Immature natural killer cell (primary cell): Measurements from ENCODE around the gene DIP2C. TPM values are rescaled to one million over a fixed set of nuclear protein-coding genes. Genes with fewer than 3 reads are reported as not detected.
"Not testable (repeated sequence)": the region's sequence is repeated elsewhere in the genome, so short reads cannot be mapped to it uniquely, and the experiment has no call there.

Experiments used
- DNase-seq, 3 donors: peaks; one replicate each; pipeline ENCODE4 v3.0.0; 2022; ENCODE audit warnings: mixed read lengths in 1 of 3
- H3K27ac Mint-ChIP-seq, 6 donors: one replicate each; pipeline ENCODE4 v1.8.0; 2020; ENCODE audit warnings: mixed read lengths in 6 of 6, mild to moderate bottlenecking in 5 of 6, inconsistent platforms in 4 of 6, moderate library complexity in 3 of 6
- H3K27me3 Mint-ChIP-seq, 3 donors: one replicate each; pipeline ENCODE4 v1.8.0; 2020 to 2021; ENCODE audit warnings: low read depth in 3 of 3, mild to moderate bottlenecking in 3 of 3, mixed read lengths in 3 of 3, moderate library complexity in 3 of 3, inconsistent platforms in 1 of 3
- H3K36me3 Mint-ChIP-seq, 3 donors: one replicate each; pipeline ENCODE4 v1.8.0; 2020; ENCODE audit warnings: mixed read lengths in 3 of 3, inconsistent platforms in 2 of 3, mild to moderate bottlenecking in 2 of 3
- H3K4me1 Mint-ChIP-seq, 2 donors: one replicate each; pipeline ENCODE4 v1.8.0; 2020; ENCODE audit warnings: inconsistent platforms in 2 of 2, mild to moderate bottlenecking in 2 of 2, mixed read lengths in 2 of 2, moderate library complexity in 1 of 2
- H3K4me3 Mint-ChIP-seq, 5 donors: one replicate each; pipeline ENCODE4 v1.8.0; 2020; ENCODE audit warnings: mild to moderate bottlenecking in 5 of 5, mixed read lengths in 5 of 5, inconsistent platforms in 3 of 5, moderate library complexity in 3 of 5
- H3K9me3 Mint-ChIP-seq, 6 donors: one replicate each; pipeline ENCODE4 v1.8.0; 2020; ENCODE audit warnings: mild to moderate bottlenecking in 6 of 6, mixed read lengths in 6 of 6, inconsistent platforms in 4 of 6, moderate library complexity in 3 of 6
- polyA plus RNA-seq, 3 donors: library from polyadenylated mRNA; unstranded; fragments of 300-500 nt; fragmentation: Illumina TruSeq; gene quantifications; one replicate each; pipeline ENCODE4 v1.2.3, GENCODE V29; 2021

DIP2C gene
- polyA plus RNA-seq, 3 donors from 2014 or later, result 0.06 to 0.41 TPM; not detected in 1

- H3K27ac Mint-ChIP-seq, result no peak overlapping the region
- H3K9me3 Mint-ChIP-seq, result no peaks in the 10 kb centered on the region
- no peak for DNase-seq
- peaks cover 0 to 2% of the 10 kb centered on the region in 2 donors for H3K4me1 Mint-ChIP-seq
- H3K27me3 Mint-ChIP-seq, result peaks cover 1 to 6% (median 2%) of the 10 kb centered on the region in 3 donors
- no peaks in the 10 kb centered on the region for H3K36me3 Mint-ChIP-seq
- no peak overlapping the region for H3K4me3 Mint-ChIP-seq
These were observed 76.0 kb downstream of the DIP2C start for GRCh38 chr10:613271-614138.

- peaks cover 0 to 6% (median 1%) of the 10 kb centered on the region in 3 donors for H3K27me3 Mint-ChIP-seq
- DNase-seq, result no peak
- peaks cover 0 to 2% of the 10 kb centered on the region in 2 donors for H3K4me1 Mint-ChIP-seq
- no peaks in the 10 kb centered on the region for H3K36me3 Mint-ChIP-seq
- H3K4me3 Mint-ChIP-seq, result no peak overlapping the region
- no peaks in the 10 kb centered on the region for H3K9me3 Mint-ChIP-seq
- H3K27ac Mint-ChIP-seq, result no peak overlapping the region
These were observed 76.8 kb downstream of the DIP2C start for GRCh38 chr10:612696-613095.

GRCh38 chr10:610642-611305 lies 78.7 kb downstream of the DIP2C start:
- H3K4me1 Mint-ChIP-seq, DNase-seq, H3K36me3 Mint-ChIP-seq, H3K27ac Mint-ChIP-seq, H3K4me3 Mint-ChIP-seq, H3K27me3 Mint-ChIP-seq, H3K9me3 Mint-ChIP-seq: not testable (repeated sequence)

GRCh38 chr10:609868-610545 lies 79.5 kb downstream of the DIP2C start:
- Mint-ChIP-seq H3K27ac (no peak overlapping the region), H3K36me3 (no peaks in the 10 kb centered on the region), H3K27me3 (peaks cover 1 to 5% (median 5%) of the 10 kb centered on the region in 3 donors), H3K4me1 (peaks cover 0 to 2% of the 10 kb centered on the region in 2 donors), H3K4me3 (no peak overlapping the region), H3K9me3 (no peaks in the 10 kb centered on the region)
- DNase-seq, result no peak

GRCh38 chr10:609262-609658 lies 80.2 kb downstream of the DIP2C start:
- Mint-ChIP-seq H3K4me3 (no peak overlapping the region), H3K27me3 (peaks cover 1 to 5% (median 5%) of the 10 kb centered on the region in 3 donors), H3K36me3 (no peaks in the 10 kb centered on the region), H3K27ac (peak overlapping the region in 1 of 6 donors; percentile 52), H3K9me3 (no peaks in the 10 kb centered on the region), H3K4me1 (peaks cover 0 to 2% of the 10 kb centered on the region in 2 donors)
- DNase-seq, result no peak

GRCh38 chr10:608331-609261 lies 80.9 kb downstream of the DIP2C start:
- H3K27ac Mint-ChIP-seq, result no peak overlapping the region

GRCh38 chr10:607545-608185 lies 81.8 kb downstream of the DIP2C start:
- H3K36me3 Mint-ChIP-seq, result no peaks in the 10 kb centered on the region
- DNase-seq, result peak in 2 of 3 donors; percentile 18 to 22
- peaks cover 0 to 2% of the 10 kb centered on the region in 2 donors for H3K4me1 Mint-ChIP-seq
- no peaks in the 10 kb centered on the region for H3K9me3 Mint-ChIP-seq
- H3K4me3 Mint-ChIP-seq, result no peak overlapping the region
- H3K27ac Mint-ChIP-seq, result no peak overlapping the region
- peaks cover 0 to 8% (median 4%) of the 10 kb centered on the region in 3 donors for H3K27me3 Mint-ChIP-seq

More at GRCh38 chr10:608331-609261, 80.9 kb downstream of the DIP2C start:
- no peaks in the 10 kb centered on the region for H3K9me3 Mint-ChIP-seq
- DNase-seq, result no peak
- H3K4me3 Mint-ChIP-seq, result no peak overlapping the region
- peaks cover 0 to 6% (median 4%) of the 10 kb centered on the region in 3 donors for H3K27me3 Mint-ChIP-seq
- no peaks in the 10 kb centered on the region for H3K36me3 Mint-ChIP-seq
- H3K4me1 Mint-ChIP-seq, result peaks cover 0 to 2% of the 10 kb centered on the region in 2 donors

GRCh38 chr10:606762-607544 lies 82.5 kb downstream of the DIP2C start:
- no peak overlapping the region for H3K4me3 Mint-ChIP-seq
- no peaks in the 10 kb centered on the region for H3K9me3 Mint-ChIP-seq
- H3K27me3 Mint-ChIP-seq, result peaks cover 0 to 8% (median 4%) of the 10 kb centered on the region in 3 donors
- peaks cover 0 to 2% of the 10 kb centered on the region in 2 donors for H3K4me1 Mint-ChIP-seq
- no peak for DNase-seq
- H3K36me3 Mint-ChIP-seq, result no peaks in the 10 kb centered on the region
- no peak overlapping the region for H3K27ac Mint-ChIP-seq

- H3K27me3 Mint-ChIP-seq, result peaks cover 0 to 8% (median 4%) of the 10 kb centered on the region in 3 donors
- no peaks in the 10 kb centered on the region for H3K9me3 Mint-ChIP-seq
- H3K36me3 Mint-ChIP-seq, result no peaks in the 10 kb centered on the region
- no peak for DNase-seq
- H3K4me3 Mint-ChIP-seq, result no peak overlapping the region
- peaks cover 0 to 2% of the 10 kb centered on the region in 2 donors for H3K4me1 Mint-ChIP-seq
- no peak overlapping the region for H3K27ac Mint-ChIP-seq
These were observed 83.7 kb downstream of the DIP2C start for GRCh38 chr10:605632-606325.

GRCh38 chr10:604716-605631 lies 84.5 kb downstream of the DIP2C start:
- peaks cover 0 to 2% of the 10 kb centered on the region in 2 donors for H3K4me1 Mint-ChIP-seq
- no peak for DNase-seq
- no peak overlapping the region for H3K27ac Mint-ChIP-seq
- H3K4me3 Mint-ChIP-seq, result no peak overlapping the region
- H3K36me3 Mint-ChIP-seq, result no peaks in the 10 kb centered on the region
- H3K27me3 Mint-ChIP-seq, result peaks cover 0 to 8% (median 4%) of the 10 kb centered on the region in 3 donors
- H3K9me3 Mint-ChIP-seq, result no peaks in the 10 kb centered on the region

GRCh38 chr10:603745-604144 lies 85.7 kb downstream of the DIP2C start:
- Mint-ChIP-seq H3K36me3 (no peaks in the 10 kb centered on the region), H3K4me1 (peaks cover 0 to 2% of the 10 kb centered on the region in 2 donors), H3K27ac (no peak overlapping the region), H3K4me3 (no peak overlapping the region), H3K9me3 (no peaks in the 10 kb centered on the region), H3K27me3 (peaks cover 0 to 8% (median 7%) of the 10 kb centered on the region in 3 donors)
- no peak for DNase-seq
